HL-60 (cell line): ENCODE measurements around the gene AFF1.

ENCODE experiments used
- POLR2AphosphoS5 ChIP-seq: IDR thresholded peaks from 2 replicates; pipeline ENCODE4 v1.6.1; 2012; ENCODE audit warnings: low read depth
- SPI1 ChIP-seq: IDR thresholded peaks from 2 replicates; pipeline ENCODE4 v1.6.1; 2012; ENCODE audit warnings: low read depth, mild to moderate bottlenecking, borderline replicate concordance
- TF ChIP-seq, protein P1 (sequence below): IDR thresholded peaks from one replicate; pipeline ENCODE4 v1.5.1; 2011; ENCODE audit warnings: low read length, control low read depth, inconsistent platforms; ENCODE audit not compliant: insufficient read depth
- TF ChIP-seq, protein P2 (sequence below): IDR thresholded peaks from 2 replicates; pipeline ENCODE4 v1.6.1; 2012; ENCODE audit warnings: low read depth; ENCODE audit not compliant: insufficient replicate concordance

DNA sequence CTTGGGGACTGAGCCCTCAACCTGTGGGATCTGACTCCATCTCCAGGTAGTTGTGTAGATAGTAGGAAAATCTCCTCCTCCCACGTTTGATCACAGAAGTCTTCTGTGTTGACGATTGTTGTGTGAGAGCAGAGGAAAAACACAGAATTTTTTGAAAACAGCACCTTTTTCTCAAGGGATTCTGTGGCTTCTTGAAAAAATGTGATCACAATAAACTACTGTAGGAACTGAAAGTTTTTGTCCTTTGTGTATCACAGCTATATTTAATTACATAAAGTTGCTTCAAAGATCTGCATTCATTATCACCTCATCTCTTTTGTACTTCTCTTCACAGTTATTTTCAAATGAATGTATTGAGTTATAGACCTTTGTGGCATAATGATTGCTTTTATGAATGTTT lies 85.1 kb downstream of the AFF1 start:
- TF ChIP-seq POLR2AphosphoS5 (no peak), SPI1 (no peak)
- TF ChIP-seq, protein P1, sequence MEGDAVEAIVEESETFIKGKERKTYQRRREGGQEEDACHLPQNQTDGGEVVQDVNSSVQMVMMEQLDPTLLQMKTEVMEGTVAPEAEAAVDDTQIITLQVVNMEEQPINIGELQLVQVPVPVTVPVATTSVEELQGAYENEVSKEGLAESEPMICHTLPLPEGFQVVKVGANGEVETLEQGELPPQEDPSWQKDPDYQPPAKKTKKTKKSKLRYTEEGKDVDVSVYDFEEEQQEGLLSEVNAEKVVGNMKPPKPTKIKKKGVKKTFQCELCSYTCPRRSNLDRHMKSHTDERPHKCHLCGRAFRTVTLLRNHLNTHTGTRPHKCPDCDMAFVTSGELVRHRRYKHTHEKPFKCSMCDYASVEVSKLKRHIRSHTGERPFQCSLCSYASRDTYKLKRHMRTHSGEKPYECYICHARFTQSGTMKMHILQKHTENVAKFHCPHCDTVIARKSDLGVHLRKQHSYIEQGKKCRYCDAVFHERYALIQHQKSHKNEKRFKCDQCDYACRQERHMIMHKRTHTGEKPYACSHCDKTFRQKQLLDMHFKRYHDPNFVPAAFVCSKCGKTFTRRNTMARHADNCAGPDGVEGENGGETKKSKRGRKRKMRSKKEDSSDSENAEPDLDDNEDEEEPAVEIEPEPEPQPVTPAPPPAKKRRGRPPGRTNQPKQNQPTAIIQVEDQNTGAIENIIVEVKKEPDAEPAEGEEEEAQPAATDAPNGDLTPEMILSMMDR = no peak
- TF ChIP-seq, protein P2, sequence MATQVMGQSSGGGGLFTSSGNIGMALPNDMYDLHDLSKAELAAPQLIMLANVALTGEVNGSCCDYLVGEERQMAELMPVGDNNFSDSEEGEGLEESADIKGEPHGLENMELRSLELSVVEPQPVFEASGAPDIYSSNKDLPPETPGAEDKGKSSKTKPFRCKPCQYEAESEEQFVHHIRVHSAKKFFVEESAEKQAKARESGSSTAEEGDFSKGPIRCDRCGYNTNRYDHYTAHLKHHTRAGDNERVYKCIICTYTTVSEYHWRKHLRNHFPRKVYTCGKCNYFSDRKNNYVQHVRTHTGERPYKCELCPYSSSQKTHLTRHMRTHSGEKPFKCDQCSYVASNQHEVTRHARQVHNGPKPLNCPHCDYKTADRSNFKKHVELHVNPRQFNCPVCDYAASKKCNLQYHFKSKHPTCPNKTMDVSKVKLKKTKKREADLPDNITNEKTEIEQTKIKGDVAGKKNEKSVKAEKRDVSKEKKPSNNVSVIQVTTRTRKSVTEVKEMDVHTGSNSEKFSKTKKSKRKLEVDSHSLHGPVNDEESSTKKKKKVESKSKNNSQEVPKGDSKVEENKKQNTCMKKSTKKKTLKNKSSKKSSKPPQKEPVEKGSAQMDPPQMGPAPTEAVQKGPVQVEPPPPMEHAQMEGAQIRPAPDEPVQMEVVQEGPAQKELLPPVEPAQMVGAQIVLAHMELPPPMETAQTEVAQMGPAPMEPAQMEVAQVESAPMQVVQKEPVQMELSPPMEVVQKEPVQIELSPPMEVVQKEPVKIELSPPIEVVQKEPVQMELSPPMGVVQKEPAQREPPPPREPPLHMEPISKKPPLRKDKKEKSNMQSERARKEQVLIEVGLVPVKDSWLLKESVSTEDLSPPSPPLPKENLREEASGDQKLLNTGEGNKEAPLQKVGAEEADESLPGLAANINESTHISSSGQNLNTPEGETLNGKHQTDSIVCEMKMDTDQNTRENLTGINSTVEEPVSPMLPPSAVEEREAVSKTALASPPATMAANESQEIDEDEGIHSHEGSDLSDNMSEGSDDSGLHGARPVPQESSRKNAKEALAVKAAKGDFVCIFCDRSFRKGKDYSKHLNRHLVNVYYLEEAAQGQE = no peak
